Stimulated activated CD4-positive, alpha-beta T cell treated with anti-CD3 and anti-CD28 coated beads, Interleukin-12 subunit alpha, Interleukin-12 subunit beta, amount 100 ng/mL, for 24 hours (primary cell): Measurements from ENCODE around the gene SLFN12L.
A peak's percentile ranks its signal among the peaks of the same experiment; 100 is the strongest.
"Not testable (repeated sequence)": the region's sequence is repeated elsewhere in the genome, so short reads cannot be mapped to it uniquely, and the experiment has no call there.

Experiments
- DNase-seq, 2 experiments: peaks; one replicate each; pipeline ENCODE4 v3.0.0-alpha.2; 2020; ENCODE audit warnings: low read depth in 2 of 2

SLFN12L gene

GRCh38 chr17:35496451-35497290, 40.8 kb downstream of the SLFN12L start:
- DNase-seq = no peak

GRCh38 chr17:35493040-35493439, 44.4 kb downstream of the SLFN12L start:
- no peak for DNase-seq

- DNase-seq = no peak
Observed at GRCh38 chr17:35491417-35491816, 46.1 kb downstream of the SLFN12L start.

GRCh38 chr17:35489944-35490343, 47.5 kb downstream of the SLFN12L start:
- DNase-seq = no peak

- DNase-seq = no peak
Observed at GRCh38 chr17:35488991-35489390, 48.5 kb downstream of the SLFN12L start.

- DNase-seq = peak; percentile 59 to 84
Observed at GRCh38 chr17:35486920-35487732, 50.4 kb downstream of the SLFN12L start.

GRCh38 chr17:35479271-35479670, 58.2 kb downstream of the SLFN12L start:
- no peak for DNase-seq

- DNase-seq = no peak
Observed at GRCh38 chr17:35477248-35477647, 60.2 kb downstream of the SLFN12L start.

GRCh38 chr17:35476283-35476820, 61.1 kb downstream of the SLFN12L start:
- DNase-seq = no peak

GRCh38 chr17:35468475-35468874, 69.0 kb downstream of the SLFN12L start:
- no peak for DNase-seq

- DNase-seq = no peak
Observed at GRCh38 chr17:35467824-35468223, 69.7 kb downstream of the SLFN12L start.

GRCh38 chr17:35460354-35460851, 77.1 kb downstream of the SLFN12L start:
- DNase-seq = peak in 1 of 2 experiments; percentile 24

- DNase-seq = not testable (repeated sequence)
Observed at GRCh38 chr17:35454035-35454434, 83.4 kb downstream of the SLFN12L start.

GRCh38 chr17:35453171-35453570, 84.3 kb downstream of the SLFN12L start:
- DNase-seq = no peak

GRCh38 chr17:35449371-35449931, 88.0 kb downstream of the SLFN12L start:
- DNase-seq = no peak

GRCh38 chr17:35448899-35449227, 88.6 kb downstream of the SLFN12L start:
- DNase-seq = no peak

GRCh38 chr17:35448214-35448898, 89.1 kb downstream of the SLFN12L start, which contains the start of gene SLFN13:
SLFN13 (minus strand) TSS chr17:35448766; CDS start chr17:35445680, 3,086 bp downstream.
- peak; percentile 79 to 92 for DNase-seq

GRCh38 chr17:35447499-35447898, 90.0 kb downstream of the SLFN12L start:
- no peak for DNase-seq

- DNase-seq = no peak
Observed at GRCh38 chr17:35438433-35438832, 99.0 kb downstream of the SLFN12L start.

- DNase-seq = peak; percentile 49 to 62
Observed at GRCh38 chr17:35433075-35433894, 104.2 kb downstream of the SLFN12L start.
